H1 (cell line): ENCODE measurements around the gene LILRB3. TPM values are rescaled to one million over a fixed set of nuclear protein-coding genes. Genes with fewer than 3 reads are reported as not detected.

Experiments
- CHD2 ChIP-seq: IDR thresholded peaks from 2 replicates; pipeline ENCODE4 v1.6.1; 2012; ENCODE audit warnings: low read length, improper control_type of control experiment
- polyA plus RNA-seq, 7 experiments: library from polyadenylated mRNA; depleted of rRNA in 3 of 7; stranded (reverse) in 5 of 7; unstranded in 2 of 7; fragments of >200 nt in 5 of 7; fragments of 200-250 nt in 2 of 7; gene quantifications; 1 replicate in 5 of 7; 2 replicates in 1 of 7; 4 replicates in 1 of 7; pipeline versions ENCODE4 v1.2.1 to v1.2.3, GENCODE V29; 2011 to 2013; ENCODE audit warnings: missing spikeins in 2 of 7, mixed read lengths in 2 of 7
- small RNA-seq: library from polyadenylated mRNA; stranded (forward); fragments of <200 nt; extraction: miRNeasy Mini kit (QIAGEN cat#:217004); gene quantifications from one replicate; pipeline ENCODE3, GENCODE V24; 2013; ENCODE audit not compliant: insufficient read depth
- total RNA-seq: library from RNA; stranded (reverse); fragmentation: NEBNext Ultra II Directional; extraction: Animal tissue kit (Norgen Biotek cat#: 25700); gene quantifications from 2 replicates; pipeline ENCODE4 v1.2.1, GENCODE V29; 2021

Gene LILRB3
- total and polyA plus RNA-seq, 2 of the 8 experiments (the other 6 are each of a cell fraction or from before 2014, with no cell fraction given), result not detected

DNA sequence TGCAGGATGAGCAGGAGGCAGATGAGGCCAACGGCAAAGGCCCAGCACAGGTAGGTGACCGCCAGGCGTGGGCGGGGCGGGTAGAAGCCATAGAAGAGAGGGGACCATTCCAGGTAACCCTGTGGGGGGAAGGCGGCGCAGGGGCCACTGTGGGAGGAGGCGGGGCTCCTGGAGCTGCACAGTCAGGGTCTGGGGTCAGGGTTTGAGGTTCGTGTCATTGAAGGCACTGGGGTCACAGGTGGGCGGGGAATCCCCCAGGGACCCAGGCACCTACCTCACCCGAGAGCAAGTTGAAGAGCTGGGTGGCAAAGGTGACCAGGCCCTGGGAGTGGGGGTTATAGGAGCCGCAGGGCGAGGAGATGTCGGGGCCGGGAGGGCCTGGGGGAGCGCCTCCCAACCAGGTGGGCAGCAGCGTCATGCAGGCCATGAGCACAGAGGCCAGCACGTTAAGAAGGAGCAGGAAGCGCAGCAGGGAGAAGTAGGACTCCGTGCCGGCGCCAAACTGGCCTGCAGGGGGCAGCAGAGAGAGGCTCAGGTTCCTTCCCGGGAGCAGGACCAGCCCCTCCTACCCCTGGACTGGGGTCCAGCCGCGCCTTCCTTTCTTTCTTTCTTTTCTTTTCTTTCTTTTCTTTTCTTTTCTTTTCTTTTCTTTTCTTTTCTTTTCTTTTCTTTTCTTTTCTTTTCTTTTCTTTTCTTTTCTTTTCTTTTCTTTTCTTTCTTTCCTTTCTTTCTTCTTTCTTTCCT is 54.5 kb downstream of the LILRB3 start (continued):
- TF ChIP-seq CHD2, result no peak
- TF ChIP-seq, all 59 proteins: peak for 8

Small RNA genes within 50 kb of the gene (small RNA-seq; reads per million reads assigned to genes)
- not detected for gene RNU6-1307P

Other genes starting within 250 kb of the LILRB3 start
- 1.2 and 1.4 TPM in 2 replicates for gene CACNG6, start 231.4 kb downstream of the LILRB3 start, total RNA-seq
- gene CACNG6, start 231.4 kb downstream of the LILRB3 start, polyA plus RNA-seq (2011; rRNA removed), result 1.6 and 2.9 TPM in 2 replicates
- gene VSTM1, start 159.1 kb downstream of the LILRB3 start, total RNA-seq, result 0.65 TPM in 1 of 2 replicates, not detected in the other
- gene VSTM1, start 159.1 kb downstream of the LILRB3 start, polyA plus RNA-seq (2011; rRNA removed), result 0.12 and 0.17 TPM in 2 replicates
- gene TARM1, start 141.6 kb downstream of the LILRB3 start, total RNA-seq, result not detected in 2 replicates
- not detected in 2 replicates for gene TARM1, start 141.6 kb downstream of the LILRB3 start, polyA plus RNA-seq (2011; rRNA removed)
- gene OSCAR, start 122.2 kb downstream of the LILRB3 start, total RNA-seq, result 0.90 and 1.1 TPM in 2 replicates
- 1.1 and 2.2 TPM in 2 replicates for gene OSCAR, start 122.2 kb downstream of the LILRB3 start, polyA plus RNA-seq (2011; rRNA removed)
- gene NDUFA3, start 120.2 kb downstream of the LILRB3 start, total RNA-seq, result 175 and 177 TPM in 2 replicates
- gene NDUFA3, start 120.2 kb downstream of the LILRB3 start, polyA plus RNA-seq (2011; rRNA removed), result 208 and 294 TPM in 2 replicates
- 17.7 TPM in 2 replicates for gene TFPT, start 107.3 kb downstream of the LILRB3 start, total RNA-seq
- gene TFPT, start 107.3 kb downstream of the LILRB3 start, polyA plus RNA-seq (2011; rRNA removed), result 10.4 and 17.3 TPM in 2 replicates
- 89.5 and 97.4 TPM in 2 replicates for gene PRPF31, start 107.3 kb downstream of the LILRB3 start, total RNA-seq
- 51.1 and 67.1 TPM in 2 replicates for gene PRPF31, start 107.3 kb downstream of the LILRB3 start, polyA plus RNA-seq (2011; rRNA removed)
- 82.9 and 86.4 TPM in 2 replicates for gene CNOT3, start 85.2 kb downstream of the LILRB3 start, total RNA-seq
- 21.2 and 44.0 TPM in 2 replicates for gene CNOT3, start 85.2 kb downstream of the LILRB3 start, polyA plus RNA-seq (2011; rRNA removed)
- 4.4 and 4.6 TPM in 2 replicates for gene LENG1, start 63.3 kb downstream of the LILRB3 start, total RNA-seq
- 1.2 and 1.5 TPM in 2 replicates for gene LENG1, start 63.3 kb downstream of the LILRB3 start, polyA plus RNA-seq (2011; rRNA removed)
- gene TMC4, start 49.8 kb downstream of the LILRB3 start, total RNA-seq, result 5.5 and 6.8 TPM in 2 replicates
- gene TMC4, start 49.8 kb downstream of the LILRB3 start, polyA plus RNA-seq (2011; rRNA removed), result 6.3 and 12.8 TPM in 2 replicates
- gene MBOAT7, start 33.4 kb downstream of the LILRB3 start, total RNA-seq, result 90.9 and 103 TPM in 2 replicates
- gene MBOAT7, start 33.4 kb downstream of the LILRB3 start, polyA plus RNA-seq (2011; rRNA removed), result 85.5 and 147 TPM in 2 replicates
- 22.5 and 24.2 TPM in 2 replicates for gene TSEN34, start 31.7 kb downstream of the LILRB3 start, total RNA-seq
- gene TSEN34, start 31.7 kb downstream of the LILRB3 start, polyA plus RNA-seq (2011; rRNA removed), result 52.3 and 55.4 TPM in 2 replicates
- 1,609 and 1,661 TPM in 2 replicates for gene RPS9, start 22.1 kb downstream of the LILRB3 start, total RNA-seq
- gene RPS9, start 22.1 kb downstream of the LILRB3 start, polyA plus RNA-seq (2011; rRNA removed), result 4,172 and 4,900 TPM in 2 replicates
- not detected in 2 replicates for gene LILRA6, start 19.8 kb upstream of the LILRB3 start, total RNA-seq
- not detected in 2 replicates for gene LILRA6, start 19.8 kb upstream of the LILRB3 start, polyA plus RNA-seq (2011; rRNA removed)
- gene LILRB5, start 34.3 kb upstream of the LILRB3 start, total RNA-seq, result not detected in 2 replicates
- 0.05 and 0.06 TPM in 2 replicates for gene LILRB5, start 34.3 kb upstream of the LILRB3 start, polyA plus RNA-seq (2011; rRNA removed)
- gene LILRB2, start 58.1 kb upstream of the LILRB3 start, total RNA-seq, result not detected in 2 replicates
- gene LILRB2, start 58.1 kb upstream of the LILRB3 start, polyA plus RNA-seq (2011; rRNA removed), result not detected in 2 replicates
- gene LILRA5, start 90.2 kb upstream of the LILRB3 start, total RNA-seq, result not detected in 2 replicates
- not detected in 2 replicates for gene LILRA5, start 90.2 kb upstream of the LILRB3 start, polyA plus RNA-seq (2011; rRNA removed)
- not detected in 2 replicates for gene LILRA4, start 116.2 kb upstream of the LILRB3 start, total RNA-seq
- not detected in 2 replicates for gene LILRA4, start 116.2 kb upstream of the LILRB3 start, polyA plus RNA-seq (2011; rRNA removed)
- not detected in 2 replicates for gene LAIR1, start 141.9 kb upstream of the LILRB3 start, total RNA-seq
- gene LAIR1, start 141.9 kb upstream of the LILRB3 start, polyA plus RNA-seq (2011; rRNA removed), result 0.13 and 0.18 TPM in 2 replicates
- gene TTYH1, start 192.5 kb upstream of the LILRB3 start, total RNA-seq, result 24.3 and 26.7 TPM in 2 replicates
- 46.5 and 92.1 TPM in 2 replicates for gene TTYH1, start 192.5 kb upstream of the LILRB3 start, polyA plus RNA-seq (2011; rRNA removed)
- 108 TPM in 2 replicates for gene LENG8, start 226.2 kb upstream of the LILRB3 start, total RNA-seq
- 62.2 and 113 TPM in 2 replicates for gene LENG8, start 226.2 kb upstream of the LILRB3 start, polyA plus RNA-seq (2011; rRNA removed)
- gene LENG9, start 240.8 kb upstream of the LILRB3 start, total RNA-seq, result 3.9 and 4.0 TPM in 2 replicates
- 1.6 and 2.6 TPM in 2 replicates for gene LENG9, start 240.8 kb upstream of the LILRB3 start, polyA plus RNA-seq (2011; rRNA removed)